Activated CD4-positive, alpha-beta T cell treated with anti-CD3 and anti-CD28 coated beads, Interleukin-2, Interleukin-4, amounts not matched to agents 100 ng/mL and 50 ng/mL, durations not matched to agents 16 hours and 8 hours (primary cell): ENCODE results near the gene AP5B1.
"Not testable (repeated sequence)": the region's sequence is repeated elsewhere in the genome, so short reads cannot be mapped to it uniquely, and the experiment has no call there.

Experiments
- DNase-seq: peaks from one replicate; pipeline ENCODE4 v3.0.0-alpha.2; 2020; ENCODE audit warnings: low spot score

Gene AP5B1

GRCh38 chr11:65767406-65767805 is 13.4 kb downstream of the AP5B1 start:
- DNase-seq, result no peak

DNA sequence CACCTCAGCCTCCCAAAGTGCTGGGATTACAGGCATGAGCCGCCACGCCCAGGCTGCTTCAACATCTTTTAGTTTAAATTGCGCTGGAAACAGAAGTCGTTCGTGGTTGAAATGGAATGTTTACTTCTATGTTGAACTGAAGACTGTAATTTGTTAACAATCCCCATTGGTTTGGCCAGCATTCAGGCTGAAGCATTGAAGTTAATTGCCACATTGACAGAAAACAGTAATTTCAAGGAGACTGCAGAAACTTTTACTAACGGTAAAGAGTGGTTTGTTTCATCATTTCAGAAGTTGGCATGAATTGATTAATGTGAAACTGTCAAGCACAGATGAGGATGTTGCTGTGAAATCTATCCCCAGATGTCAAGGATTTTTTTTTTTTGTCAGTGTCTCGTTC is 14.2 kb downstream of the AP5B1 start:
- DNase-seq, result peak; percentile 30

DNA sequence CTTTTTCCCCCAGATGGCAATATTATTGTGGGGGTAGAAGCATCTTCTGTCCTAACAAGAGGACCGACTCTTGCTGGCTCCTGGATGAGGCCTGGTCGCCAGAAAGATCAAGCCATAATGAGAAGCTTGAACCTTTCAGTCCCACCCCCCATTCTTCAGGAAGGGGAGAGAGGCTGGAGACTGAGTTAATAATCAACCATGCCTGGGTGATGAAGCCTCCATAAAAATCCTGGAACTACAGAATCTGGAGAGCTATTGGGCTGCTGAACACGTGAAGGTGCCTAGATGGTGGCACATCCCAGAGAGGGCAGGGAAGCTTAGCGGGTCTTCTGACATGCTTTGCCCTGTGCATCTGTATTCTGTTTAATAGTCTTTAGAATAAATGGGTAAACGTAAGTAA is 16.3 kb downstream of the AP5B1 start:
- no peak for DNase-seq

DNA sequence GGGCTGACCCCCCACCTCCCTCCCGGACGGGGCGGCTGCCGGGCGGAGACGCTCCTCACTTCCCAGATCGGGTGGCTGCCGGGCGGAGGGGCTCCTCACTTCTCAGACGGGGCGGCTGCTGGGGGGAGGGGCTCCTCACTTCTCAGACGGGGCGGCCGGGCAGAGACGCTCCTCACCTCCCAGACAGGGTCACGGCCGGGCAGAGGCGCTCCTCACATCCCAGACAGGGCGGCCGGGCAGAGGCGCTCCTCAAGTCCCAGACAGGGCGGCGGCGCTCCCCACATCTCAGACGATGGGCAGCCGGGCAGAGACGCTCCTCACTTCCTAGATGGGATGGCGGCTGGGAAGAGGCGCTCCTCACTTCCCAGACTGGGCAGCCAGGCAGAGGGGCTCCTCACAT is 18.0 kb downstream of the AP5B1 start:
- not testable (repeated sequence) for DNase-seq

DNA sequence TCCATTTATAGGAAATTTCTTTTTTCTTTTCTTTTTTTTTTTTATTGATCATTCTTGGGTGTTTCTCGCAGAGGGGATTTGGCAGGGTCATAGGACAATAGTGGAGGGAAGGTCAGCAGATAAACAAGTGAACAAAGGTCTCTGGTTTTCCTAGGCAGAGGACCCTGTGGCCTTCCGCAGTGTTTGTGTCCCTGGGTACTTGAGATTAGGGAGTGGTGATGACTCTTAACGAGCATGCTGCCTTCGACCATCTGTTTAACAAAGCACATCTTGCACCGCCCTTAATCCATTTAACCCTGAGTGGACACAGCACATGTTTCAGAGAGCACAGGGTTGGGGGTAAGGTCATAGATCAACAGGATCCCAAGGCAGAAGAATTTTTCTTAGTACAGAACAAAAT is 18.6 kb downstream of the AP5B1 start:
- not testable (repeated sequence) for DNase-seq

- DNase-seq, result no peak
Observed at GRCh38 chr11:65745049-65745448, 35.7 kb downstream of the AP5B1 start.

DNA sequence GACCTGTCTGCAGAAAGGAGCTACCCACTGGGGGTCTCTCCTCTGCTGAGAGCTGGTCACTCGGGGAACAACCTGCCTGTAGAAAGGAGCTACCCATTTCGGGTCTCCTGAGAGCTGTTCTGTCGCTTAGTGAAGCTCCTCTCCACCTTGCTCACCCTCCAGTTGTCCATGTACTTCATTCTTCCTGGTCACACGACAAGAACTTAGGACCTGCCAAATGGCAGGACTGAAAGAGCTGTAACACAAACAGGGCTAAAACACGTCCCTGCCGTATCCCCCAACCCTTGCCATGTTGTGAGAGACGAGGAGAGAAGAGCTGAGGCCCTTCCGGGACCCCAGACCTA is 36.1 kb downstream of the AP5B1 start:
- no peak for DNase-seq

DNA sequence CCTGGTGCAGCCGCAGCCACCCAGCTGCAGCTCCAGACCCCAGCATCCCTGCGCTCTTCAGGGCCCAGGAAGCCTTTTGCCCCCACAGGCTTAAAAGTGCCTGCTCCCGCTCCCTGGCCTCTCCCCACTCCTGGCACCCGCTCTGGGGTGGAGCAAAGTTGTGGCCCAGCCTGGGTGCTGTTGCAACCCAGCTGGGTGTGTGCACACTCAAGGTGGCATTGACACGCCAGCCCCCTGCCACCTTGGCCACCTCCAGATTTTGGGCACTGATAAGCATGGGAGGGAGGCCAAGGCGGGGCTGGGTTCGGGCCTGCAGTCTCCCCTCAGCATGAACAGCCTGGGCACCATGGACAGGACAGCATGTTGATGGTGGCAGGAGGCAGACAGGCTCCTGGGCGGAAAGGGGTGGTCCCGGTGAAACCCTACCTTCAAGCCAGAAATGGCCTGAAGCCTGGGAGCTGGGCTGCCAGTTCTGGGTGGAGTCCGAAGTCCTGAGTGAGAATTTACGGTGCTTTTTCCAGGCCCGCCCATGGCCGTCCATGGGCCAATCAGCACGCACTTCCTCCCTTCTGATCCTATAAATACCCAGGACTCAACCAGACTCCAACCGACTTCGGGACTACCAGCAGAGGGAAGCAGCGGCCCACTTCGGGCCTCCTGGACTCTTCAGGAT is 36.6 kb downstream of the AP5B1 start:
- no peak for DNase-seq

- DNase-seq, result no peak
Observed at GRCh38 chr11:65743681-65744025, 37.1 kb downstream of the AP5B1 start.

DNA sequence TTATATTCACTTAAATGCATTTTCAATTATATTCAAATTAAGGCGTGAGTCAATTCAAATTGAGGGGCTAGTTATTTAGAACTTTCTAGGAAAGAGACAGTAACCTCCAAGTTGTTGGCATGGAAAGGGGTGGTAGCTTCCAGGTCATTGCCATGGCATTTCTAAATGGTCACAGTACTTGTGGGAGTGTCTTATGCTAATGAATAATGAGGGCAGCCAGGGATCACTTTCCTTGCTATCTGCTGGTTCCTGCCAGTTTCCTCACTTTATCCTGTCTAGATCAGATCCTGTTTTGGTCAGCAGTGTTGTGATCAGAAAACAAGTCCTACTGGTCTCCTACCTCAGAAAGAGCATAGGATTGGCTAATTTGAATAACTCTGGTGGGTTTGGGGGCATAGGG is 38.4 kb downstream of the AP5B1 start:
- DNase-seq, result no peak

DNA sequence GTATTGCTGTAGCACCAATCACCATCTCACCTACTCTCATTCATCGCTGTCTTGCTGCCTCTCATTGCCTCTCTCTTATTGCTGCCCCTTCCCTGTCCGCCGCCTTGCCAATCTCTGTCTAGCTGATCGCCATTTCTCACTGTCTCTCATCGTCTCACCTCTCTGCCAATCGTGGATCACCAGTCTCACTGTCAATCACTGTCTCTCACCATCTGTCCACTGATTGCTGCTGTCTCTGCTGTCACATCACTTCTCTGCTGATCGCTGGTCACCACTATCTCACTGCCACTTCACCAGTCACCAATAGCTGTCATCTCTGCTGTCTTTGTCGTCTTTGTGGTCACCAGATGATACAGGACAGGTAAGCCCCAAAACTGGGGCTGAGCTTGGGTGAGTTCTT is 39.6 kb downstream of the AP5B1 start:
- no peak for DNase-seq

GRCh38 chr11:65739022-65739421 is 41.8 kb downstream of the AP5B1 start:
- no peak for DNase-seq

DNA sequence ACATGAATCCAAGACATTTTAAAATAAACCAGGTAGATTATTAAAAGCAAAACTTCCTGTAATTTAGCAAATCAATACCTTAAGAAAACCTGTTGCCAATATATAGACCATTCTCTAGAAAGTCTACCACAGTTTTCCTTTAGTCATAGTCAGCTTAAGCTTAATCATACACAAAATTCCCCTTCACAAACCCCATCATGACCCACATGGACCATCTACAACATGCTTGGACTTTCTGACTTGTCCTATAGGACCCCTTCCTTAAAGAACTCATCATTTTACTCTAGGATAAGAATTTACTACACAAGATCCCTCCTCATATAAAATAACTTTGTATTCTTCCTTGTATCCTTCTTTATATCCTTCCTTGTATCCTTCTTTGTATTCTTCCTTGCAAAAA is 44.0 kb downstream of the AP5B1 start:
- no peak for DNase-seq

- DNase-seq, result not testable (repeated sequence)
Observed at GRCh38 chr11:65735111-65735510, 45.7 kb downstream of the AP5B1 start.

GRCh38 chr11:65730461-65730860 is 50.3 kb downstream of the AP5B1 start:
- no peak for DNase-seq

DNA sequence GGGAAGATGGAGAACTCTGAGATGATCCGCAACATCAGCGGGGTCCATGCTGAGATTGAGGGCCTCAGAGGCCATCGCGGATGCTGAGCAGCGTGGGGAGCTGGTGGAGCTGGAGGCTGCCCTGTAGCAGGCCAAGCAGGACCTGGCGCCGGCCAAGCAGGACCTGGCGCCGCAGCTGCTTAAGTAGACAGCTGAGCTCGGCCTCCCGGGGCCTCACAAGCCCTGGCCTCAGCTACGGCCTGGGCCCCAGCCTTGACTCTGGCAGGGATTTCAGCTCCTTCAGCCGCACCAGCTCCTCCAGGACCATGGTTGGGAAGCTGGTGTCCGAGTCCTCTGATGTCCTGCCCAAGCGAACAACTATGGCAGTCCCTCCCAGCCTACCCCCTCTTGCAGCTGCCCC is 52.9 kb downstream of the AP5B1 start:
- no peak for DNase-seq

DNA sequence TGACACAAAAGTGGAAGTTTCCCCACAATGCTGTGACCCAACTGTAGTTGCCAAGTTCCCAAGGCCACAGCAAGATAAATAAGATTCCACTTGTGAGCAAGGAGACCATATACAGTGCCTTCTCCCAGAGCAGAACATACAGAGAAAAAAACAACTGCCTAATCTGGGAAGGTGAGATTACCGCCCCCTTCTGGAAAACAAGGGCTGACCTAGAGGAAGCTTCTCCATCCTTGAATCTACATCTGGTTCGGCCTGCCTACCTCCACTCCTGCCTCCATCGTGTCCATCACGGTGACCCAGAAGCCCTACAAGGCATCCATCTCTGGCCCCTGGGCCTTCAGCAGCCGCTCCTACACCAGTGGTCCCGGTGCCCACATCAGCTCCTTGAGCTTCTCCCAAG is 54.1 kb downstream of the AP5B1 start:
- no peak for DNase-seq
